ENCODE data around the gene SLC2A4RG.

SLC2A4RG gene

GRCh38 chr20:63697357-63697867, 42.2 kb upstream of the SLC2A4RG start:
- H3K4me3 ChIP-seq (ENCODE audit: low read depth, low read length), result no peak overlapping the region
- no peak for TF ChIP-seq CTCF (IDR thresholded peaks at IDR 0.05; ENCODE audit: low read depth, low read length)

DNA sequence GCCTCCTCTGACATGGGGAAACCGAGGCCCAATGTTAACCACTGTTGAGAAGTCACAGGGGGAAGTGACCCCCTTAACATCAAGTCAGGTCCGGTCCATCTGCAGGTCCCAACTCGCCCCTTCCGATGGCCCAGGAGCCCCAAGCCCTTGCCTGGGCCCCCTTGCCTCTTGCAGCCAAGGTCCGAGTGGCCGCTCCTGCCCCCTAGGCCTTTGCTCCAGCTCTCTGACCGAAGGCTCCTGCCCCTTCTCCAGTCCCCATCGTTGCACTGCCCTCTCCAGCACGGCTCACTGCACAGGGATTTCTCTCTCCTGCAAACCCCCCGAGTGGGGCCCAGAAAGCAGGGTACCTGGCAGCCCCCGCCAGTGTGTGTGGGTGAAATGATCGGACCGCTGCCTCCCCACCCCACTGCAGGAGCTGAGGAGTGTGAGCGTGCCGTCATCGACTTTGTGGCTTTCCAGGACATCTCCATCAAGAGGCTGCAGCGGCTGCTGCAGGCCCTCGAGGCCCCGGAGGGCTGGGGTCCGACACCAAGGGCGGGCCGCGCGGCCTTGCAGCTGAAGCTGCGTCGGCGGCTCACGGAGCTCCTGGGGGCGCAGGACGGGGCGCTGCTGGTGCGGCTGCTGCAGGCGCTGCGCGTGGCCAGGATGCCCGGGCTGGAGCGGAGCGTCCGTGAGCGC, 41.6 kb upstream of the SLC2A4RG start:
- H3K4me3 ChIP-seq (ENCODE audit: low read depth, low read length), result no peak overlapping the region

GRCh38 chr20:63698739-63699465, 40.7 kb upstream of the SLC2A4RG start:
- TF ChIP-seq CTCF (IDR thresholded peaks at IDR 0.05; ENCODE audit: low read depth, low read length), result no peak
- H3K4me3 ChIP-seq (ENCODE audit: low read depth, low read length), result peak overlapping the region; percentile 30; the same call in 1 of the 2 replicates

More for the DNA sequence above, 41.6 kb upstream of the SLC2A4RG start:
- no peak for TF ChIP-seq CTCF (IDR thresholded peaks at IDR 0.05; ENCODE audit: low read depth, low read length)

GRCh38 chr20:63699466-63700198, 39.9 kb upstream of the SLC2A4RG start:
- no peak overlapping the region for H3K4me3 ChIP-seq (ENCODE audit: low read depth, low read length)
- TF ChIP-seq CTCF (IDR thresholded peaks at IDR 0.05; ENCODE audit: low read depth, low read length), result no peak

DNA sequence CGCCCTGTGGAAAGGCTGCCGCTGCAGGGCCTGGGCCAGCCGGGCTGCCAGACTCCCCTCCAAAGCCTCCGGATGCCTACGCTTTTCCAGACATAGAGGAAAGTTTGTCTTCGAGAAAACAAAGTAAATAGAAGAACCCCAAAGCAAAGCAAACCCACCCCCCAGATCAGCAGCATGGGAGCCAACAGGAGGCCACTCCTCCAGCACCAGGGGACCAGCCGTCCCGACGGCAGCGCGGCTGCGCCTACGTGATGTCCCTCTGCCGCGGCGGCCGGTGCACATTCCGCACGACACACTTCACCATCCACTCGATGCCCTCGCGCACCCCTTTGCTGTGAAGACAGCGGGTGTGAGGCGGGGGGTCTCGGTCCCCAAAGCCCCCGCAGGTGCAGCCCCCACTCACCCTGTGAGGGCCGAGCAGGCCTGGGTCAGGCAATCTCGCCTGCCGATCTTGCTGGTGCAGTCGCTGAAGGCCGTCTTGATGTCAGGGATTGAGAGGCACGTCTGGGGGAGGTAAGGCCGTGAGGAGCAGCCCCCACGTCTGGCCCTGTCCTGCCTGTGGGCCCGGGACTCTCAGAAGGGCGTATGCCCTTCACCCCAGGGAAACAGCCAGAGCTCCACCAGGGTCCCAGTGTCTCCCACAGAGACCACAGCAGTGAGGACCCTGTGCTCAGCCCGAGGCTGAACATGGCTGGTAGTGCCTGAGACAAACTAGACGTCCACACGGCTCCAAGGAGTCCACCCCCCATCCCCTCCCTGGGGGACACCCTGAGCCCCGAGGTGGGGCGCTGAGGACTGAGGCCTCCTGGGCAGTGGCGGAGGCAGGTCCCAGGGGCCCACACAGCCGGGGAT, 39.2 kb upstream of the SLC2A4RG start:
- no peak for TF ChIP-seq CTCF (IDR thresholded peaks at IDR 0.05; ENCODE audit: low read depth, low read length)
- no peak overlapping the region for H3K4me3 ChIP-seq (ENCODE audit: low read depth, low read length)

- TF ChIP-seq CTCF (IDR thresholded peaks at IDR 0.05; ENCODE audit: low read depth, low read length), result no peak
- H3K4me3 ChIP-seq (ENCODE audit: low read depth, low read length), result no peak overlapping the region
These were observed 38.6 kb upstream of the SLC2A4RG start for GRCh38 chr20:63701051-63701328.
